Measurements from ENCODE around the gene RABEP1. TPM values are rescaled to one million over a fixed set of nuclear protein-coding genes. Genes with fewer than 3 reads are reported as not detected.

The RABEP1 gene
- total and polyA plus RNA-seq, 9 donors = 15.1 to 48.7 (median 40.0) TPM

GRCh38 chr17:5291683-5292350 lies 9.7 kb downstream of the RABEP1 start:
- intact Hi-C loops (cut with DNase I) = no loop called here
- Histone ChIP-seq H3K4me3 (no peak overlapping the region), H3K9me3 (no peaks in the 10 kb centered on the region), H3K4me1 (ENCODE audit: insufficient read depth) (peaks cover 5% of the 10 kb centered on the region), H3K36me3 (no peaks in the 10 kb centered on the region), H3K27ac (no peak overlapping the region), H3K27me3 (no peaks in the 10 kb centered on the region)
- no peak for DNase-seq
- TF ChIP-seq CTCF (IDR thresholded peaks at IDR 0.05) (no peak), POLR2A (IDR thresholded peaks at IDR 0.05) (no peak), EP300 (IDR thresholded peaks at IDR 0.05) (no peak)
- WGBS, 3 donors = 89 to 91% (median 91%) methylated on average over 8 of the region's 8 CpGs

GRCh38 chr17:5297245-5297644 lies 15.2 kb downstream of the RABEP1 start:
- Histone ChIP-seq H3K9me3 (no peaks in the 10 kb centered on the region), H3K27me3 (no peaks in the 10 kb centered on the region), H3K4me1 (ENCODE audit: insufficient read depth) (peaks cover 2% of the 10 kb centered on the region), H3K27ac (no peak overlapping the region), H3K4me3 (no peak overlapping the region), H3K36me3 (no peaks in the 10 kb centered on the region)
- TF ChIP-seq CTCF (IDR thresholded peaks at IDR 0.05) (no peak), EP300 (IDR thresholded peaks at IDR 0.05) (no peak), POLR2A (IDR thresholded peaks at IDR 0.05) (no peak)
- intact Hi-C loops (cut with DNase I) = no loop called here
- no peak for DNase-seq
- 65 to 72% (median 69%) methylated on average over 2 of the region's 2 CpGs for whole genome bisulfite sequencing, 3 donors

- H3K27ac ChIP-seq = no peak overlapping the region
- H3K36me3 ChIP-seq = no peaks in the 10 kb centered on the region
- no peak for DNase-seq
- H3K4me1 ChIP-seq (ENCODE audit: insufficient read depth) = peaks cover 2% of the 10 kb centered on the region
- 52 to 63% (median 61%) methylated on average over 4 of the region's 4 CpGs for WGBS, 3 donors
- no peaks in the 10 kb centered on the region for H3K27me3 ChIP-seq
- no peaks in the 10 kb centered on the region for H3K9me3 ChIP-seq
- intact Hi-C loops (cut with DNase I) = no loop called here
- H3K4me3 ChIP-seq = no peak overlapping the region
- TF ChIP-seq EP300 (IDR thresholded peaks at IDR 0.05) = no peak
- TF ChIP-seq POLR2A (IDR thresholded peaks at IDR 0.05) = no peak
- TF ChIP-seq CTCF (IDR thresholded peaks at IDR 0.05) = no peak
These were observed 17.3 kb downstream of the RABEP1 start for GRCh38 chr17:5299383-5299782.

- WGBS, 3 donors = 95 to 98% (median 98%) methylated on average over 1 of the region's 1 CpG
- no peaks in the 10 kb centered on the region for H3K36me3 ChIP-seq
- no peak overlapping the region for H3K27ac ChIP-seq
- no peaks in the 10 kb centered on the region for H3K4me1 ChIP-seq (ENCODE audit: insufficient read depth)
- DNase-seq = no peak
- H3K4me3 ChIP-seq = no peak overlapping the region
- H3K27me3 ChIP-seq = no peaks in the 10 kb centered on the region
- intact Hi-C loops (cut with DNase I) = no loop called here
- TF ChIP-seq EP300 (IDR thresholded peaks at IDR 0.05) (no peak), CTCF (IDR thresholded peaks at IDR 0.05) (no peak), POLR2A (IDR thresholded peaks at IDR 0.05) (no peak)
- H3K9me3 ChIP-seq = no peaks in the 10 kb centered on the region
These were observed 22.6 kb downstream of the RABEP1 start for GRCh38 chr17:5304636-5305035.

Measured in ovary (tissue), 9 donors.